IMR-90 (cell line): Measurements from ENCODE around the gene GCK.

ENCODE experiments used
- CTCF ChIP-seq: conservative IDR thresholded peaks from 2 replicates; pipeline ENCODE4 v1.5.1; 2012; ENCODE audit warnings: mild to moderate bottlenecking, low read depth, low read length, improper control_type of control experiment
- FOS ChIP-seq: fragments of 150-350 bp; IDR thresholded peaks from 2 replicates; pipeline ENCODE4 v1.6.1; 2016; ENCODE audit warnings: low read depth, low read length
- MAFK ChIP-seq: IDR thresholded peaks from 2 replicates; pipeline ENCODE4 v1.6.1; 2012; ENCODE audit warnings: low read depth, low read length, improper control_type of control experiment
- MAZ ChIP-seq: IDR thresholded peaks from 2 replicates; pipeline ENCODE4 v1.6.1; 2012; ENCODE audit warnings: low read depth, mild to moderate bottlenecking, low read length, improper control_type of control experiment, moderate library complexity, borderline replicate concordance
- MXI1 ChIP-seq: IDR thresholded peaks from 2 replicates; pipeline ENCODE4 v1.6.1; 2012; ENCODE audit warnings: low read depth, mild to moderate bottlenecking, low read length, moderate library complexity, borderline replicate concordance
- POLR2A ChIP-seq: IDR thresholded peaks from 2 replicates; pipeline ENCODE4 v1.6.1; 2012; ENCODE audit warnings: mild to moderate bottlenecking, low read depth, low read length
- RAD21 ChIP-seq: IDR thresholded peaks from 2 replicates; pipeline ENCODE4 v1.6.1; 2012; ENCODE audit warnings: low read length, improper control_type of control experiment

GRCh38 chr7:44113764-44114354 is 75.4 kb downstream of the GCK start:
- TF ChIP-seq POLR2A, result no peak
- no peak for TF ChIP-seq FOS
- TF ChIP-seq MAFK, result no peak
- TF ChIP-seq RAD21, result no peak
- TF ChIP-seq CTCF, result no peak
- TF ChIP-seq MXI1, result no peak
- no peak for TF ChIP-seq MAZ
